Stimulated activated CD4-positive, alpha-beta T cell treated with anti-CD3 and anti-CD28 coated beads, Interleukin-12 subunit alpha, Interleukin-12 subunit beta, amount 100 ng/mL, for 4 hours (primary cell): ENCODE results near the gene PSMD6.

Experiments used
- DNase-seq: peaks from one replicate; pipeline ENCODE4 v3.0.0-alpha.2; 2020

Gene PSMD6

DNA sequence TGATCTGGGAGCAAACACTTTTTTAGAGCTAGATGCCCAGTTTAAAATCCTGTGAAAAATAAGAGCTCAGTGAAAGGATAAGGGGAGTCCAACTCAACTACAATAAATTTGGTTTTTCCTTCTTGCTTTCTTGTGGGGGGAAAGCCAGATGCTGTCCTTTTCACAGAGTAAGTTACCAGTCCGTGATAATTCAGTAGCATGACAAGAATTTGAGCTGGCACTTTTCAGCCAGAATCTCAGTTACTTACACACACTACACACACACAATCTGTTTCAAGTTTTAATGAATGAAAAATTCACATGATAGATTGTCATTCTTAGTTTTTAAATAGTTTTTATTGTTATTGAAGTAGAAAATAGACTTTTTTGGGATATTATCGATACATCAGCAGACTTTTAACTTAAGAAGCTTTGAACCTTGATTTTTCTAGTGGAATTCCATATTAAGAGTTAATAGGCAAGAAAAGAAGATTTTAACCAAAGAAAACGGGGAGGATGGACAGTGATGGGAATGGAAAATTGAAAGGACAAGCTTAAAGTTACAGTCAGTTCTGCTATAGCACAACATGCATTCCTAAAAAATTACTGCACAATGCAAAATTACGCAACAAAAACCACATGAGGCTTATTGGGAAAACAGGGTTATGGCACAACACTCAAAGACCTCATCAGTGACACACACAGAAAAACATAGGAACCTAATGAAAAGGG, 47.0 kb downstream of the PSMD6 start:
- no peak for DNase-seq

DNA sequence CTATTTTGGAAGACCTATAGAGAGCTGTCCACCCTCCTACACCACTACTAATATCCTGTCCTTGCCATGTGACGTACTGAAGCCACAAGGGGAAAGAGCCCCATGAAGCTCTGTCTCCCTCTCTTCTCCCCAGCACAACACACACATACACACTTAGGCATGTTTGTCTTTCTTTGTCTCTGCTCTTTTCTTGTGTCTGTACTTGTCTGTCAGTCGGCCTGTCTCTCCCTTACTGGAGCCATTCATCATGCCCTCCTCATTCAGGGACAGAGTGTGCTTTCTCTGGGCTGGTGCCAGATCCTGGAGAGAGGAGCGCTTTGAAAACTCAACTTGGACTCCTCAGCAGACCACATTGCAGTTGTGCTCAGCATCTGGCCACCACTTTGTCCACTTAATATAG, 47.6 kb downstream of the PSMD6 start:
- no peak for DNase-seq

DNA sequence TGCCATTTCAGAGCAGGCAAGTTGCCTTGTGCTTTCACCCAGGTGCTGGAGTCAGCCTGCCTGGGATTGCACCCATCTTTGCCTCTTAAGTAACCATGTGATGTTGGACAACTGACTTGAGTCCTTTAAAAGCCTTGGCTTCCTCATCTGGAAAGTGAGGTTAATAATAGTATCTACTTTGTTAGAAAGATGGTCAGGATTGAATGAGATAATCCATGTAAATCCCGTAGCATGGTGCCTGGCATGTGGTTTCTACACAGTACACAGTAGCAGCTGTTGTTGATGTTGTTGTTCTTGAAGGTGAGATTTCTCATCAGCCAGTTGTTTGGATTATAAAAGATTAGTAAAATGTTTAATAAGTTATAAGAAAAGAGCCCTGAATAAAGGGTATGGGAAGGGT, 48.8 kb downstream of the PSMD6 start:
- no peak for DNase-seq

DNA sequence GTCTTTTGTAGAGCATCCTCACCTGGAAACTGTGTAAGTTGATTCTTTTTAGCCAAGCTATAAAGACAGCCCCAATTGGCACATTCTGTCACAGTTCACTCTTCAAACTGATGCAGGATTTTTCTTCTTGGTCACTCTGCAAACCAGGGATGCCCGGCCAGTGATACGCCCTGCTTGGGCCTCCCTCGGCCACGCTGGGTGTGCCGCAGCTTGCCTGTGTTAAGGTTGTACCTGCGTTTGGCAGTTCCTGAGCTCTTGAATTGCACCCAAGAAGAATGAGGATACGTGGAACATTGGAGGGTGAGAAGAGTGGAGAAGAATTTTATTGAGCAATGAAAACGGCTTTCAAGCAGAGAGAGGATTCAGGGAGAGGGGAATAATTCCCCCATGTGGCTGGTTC, 49.9 kb downstream of the PSMD6 start:
- no peak for DNase-seq

DNA sequence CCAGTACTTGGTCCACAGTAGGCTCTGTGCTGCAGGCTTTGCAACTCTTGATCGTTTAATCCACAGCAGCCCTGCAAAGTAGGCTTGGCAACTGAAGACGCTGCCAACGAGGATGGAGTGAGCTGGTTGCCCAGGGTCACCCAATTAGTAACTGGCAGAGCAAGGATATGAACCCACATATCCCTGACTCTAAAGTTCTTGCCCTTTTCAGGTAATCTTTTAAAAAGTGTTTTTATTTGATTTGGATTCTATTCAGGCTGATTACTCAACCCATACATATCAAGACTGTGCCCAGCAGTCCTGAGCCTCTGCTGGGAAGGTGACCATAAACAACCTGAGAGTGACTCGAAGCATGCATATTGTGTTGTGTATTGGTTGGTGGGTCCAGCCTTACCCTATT, 50.3 kb downstream of the PSMD6 start:
- no peak for DNase-seq

DNA sequence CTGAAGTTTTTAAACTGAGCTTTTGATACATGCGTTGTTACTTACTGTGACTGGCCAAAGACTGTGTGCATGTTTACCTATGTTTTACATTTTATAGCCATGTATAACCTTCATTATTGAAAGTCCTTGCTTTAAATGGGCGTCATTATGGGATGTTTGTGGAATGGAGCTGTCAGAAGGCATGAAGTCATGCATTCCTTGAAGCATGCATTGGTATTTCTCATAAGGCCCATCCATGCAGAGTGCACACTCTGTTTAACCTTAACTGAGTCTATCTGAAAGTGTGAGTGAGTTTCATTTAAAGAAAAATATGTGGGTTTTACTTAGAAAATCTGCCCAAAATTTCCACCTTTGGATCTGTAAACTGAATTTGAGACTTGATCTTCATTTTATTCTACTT, 51.1 kb downstream of the PSMD6 start:
- DNase-seq = no peak

DNA sequence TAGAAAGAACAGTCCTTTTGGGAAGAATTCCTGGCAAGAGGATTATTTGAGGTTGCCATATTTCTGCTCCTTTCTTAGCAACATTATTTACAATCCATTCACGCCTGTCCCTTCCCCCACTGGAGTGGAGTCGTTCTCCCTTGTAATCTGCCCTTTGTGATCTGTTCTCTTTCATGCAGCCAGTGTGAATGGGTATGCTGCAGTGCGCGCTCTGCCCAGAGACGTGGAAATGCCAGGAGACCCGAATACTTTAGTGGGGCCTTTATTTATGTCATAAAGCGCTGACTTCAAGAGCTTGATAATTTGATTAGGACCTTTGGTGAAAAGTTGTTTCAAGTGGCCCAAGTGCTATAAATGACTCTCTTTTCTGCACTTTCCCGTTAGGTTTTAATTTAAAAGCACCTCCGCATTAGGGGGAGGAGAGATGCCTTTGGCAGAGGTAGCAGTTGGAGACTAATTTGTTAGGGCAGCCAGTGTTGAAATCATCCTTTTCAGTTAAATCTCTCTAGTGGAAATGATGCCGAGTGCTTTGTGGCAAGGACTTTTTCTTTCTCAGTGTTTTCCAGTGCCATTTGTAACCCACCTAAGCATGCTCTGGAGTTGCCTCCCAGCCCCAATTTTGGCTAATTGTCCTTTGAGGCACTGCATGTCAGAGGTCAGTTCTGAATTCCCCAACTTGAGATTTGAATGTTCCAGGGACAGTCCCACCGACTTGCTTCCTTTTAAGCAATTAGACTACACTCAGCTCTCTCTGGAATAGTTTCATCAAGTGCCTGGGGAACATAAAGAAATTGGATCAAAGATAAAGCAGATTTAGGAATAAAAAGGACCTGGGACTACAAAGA, 52.4 kb downstream of the PSMD6 start:
- DNase-seq = no peak

DNA sequence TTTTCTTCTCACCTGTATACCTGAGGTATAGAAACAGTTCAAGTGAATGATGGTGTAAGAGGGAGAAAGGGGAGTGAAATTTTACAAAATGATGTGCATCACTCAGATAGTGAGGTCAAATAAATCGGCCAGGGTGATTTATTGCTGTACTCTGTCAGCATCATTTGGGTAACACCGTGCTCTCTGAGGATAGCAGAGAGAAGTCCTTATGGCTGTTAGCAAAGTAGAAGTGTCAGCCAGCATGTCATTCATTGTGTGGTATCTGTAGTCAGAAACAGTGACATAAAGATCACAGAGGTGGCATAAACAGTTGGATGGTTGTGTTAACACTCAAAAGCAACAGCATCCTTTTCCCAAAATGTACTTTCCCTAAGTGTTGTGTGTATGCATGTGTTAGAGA, 53.4 kb downstream of the PSMD6 start:
- DNase-seq = no peak

DNA sequence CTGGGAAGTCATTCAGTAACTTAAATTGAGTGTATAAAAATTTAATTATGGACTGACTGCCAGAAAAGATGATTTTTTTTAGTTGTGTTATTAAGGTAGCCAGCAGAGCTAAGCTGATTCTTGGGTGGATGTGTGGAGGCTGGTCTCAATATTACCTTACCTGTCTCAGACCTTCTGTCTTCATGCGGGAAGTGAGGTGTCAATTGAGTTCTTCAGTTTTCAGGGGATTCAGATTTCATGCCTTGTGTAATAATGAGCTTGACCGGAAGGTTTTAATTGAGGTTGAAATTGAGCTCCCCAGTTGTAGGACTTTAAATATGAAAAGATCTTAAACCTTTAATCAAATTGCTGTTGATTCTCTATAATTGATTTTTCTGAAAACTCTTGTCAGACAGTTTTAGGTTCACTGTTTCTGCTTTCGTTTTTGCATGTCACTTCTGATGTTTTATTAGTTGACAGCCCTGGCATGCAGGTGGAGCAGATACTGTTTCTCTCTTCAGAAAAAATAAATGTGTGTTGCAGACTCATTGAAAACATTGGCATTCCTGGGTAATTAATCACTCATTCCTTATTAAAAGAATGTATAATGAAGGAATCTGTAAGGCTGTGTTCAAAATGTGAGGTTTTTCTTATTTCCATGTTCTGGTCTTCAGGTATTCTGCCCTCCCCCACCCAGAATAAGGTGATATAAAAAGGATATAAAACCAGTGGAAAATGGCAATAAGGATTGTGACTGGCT, 54.5 kb downstream of the PSMD6 start:
- DNase-seq = no peak

DNA sequence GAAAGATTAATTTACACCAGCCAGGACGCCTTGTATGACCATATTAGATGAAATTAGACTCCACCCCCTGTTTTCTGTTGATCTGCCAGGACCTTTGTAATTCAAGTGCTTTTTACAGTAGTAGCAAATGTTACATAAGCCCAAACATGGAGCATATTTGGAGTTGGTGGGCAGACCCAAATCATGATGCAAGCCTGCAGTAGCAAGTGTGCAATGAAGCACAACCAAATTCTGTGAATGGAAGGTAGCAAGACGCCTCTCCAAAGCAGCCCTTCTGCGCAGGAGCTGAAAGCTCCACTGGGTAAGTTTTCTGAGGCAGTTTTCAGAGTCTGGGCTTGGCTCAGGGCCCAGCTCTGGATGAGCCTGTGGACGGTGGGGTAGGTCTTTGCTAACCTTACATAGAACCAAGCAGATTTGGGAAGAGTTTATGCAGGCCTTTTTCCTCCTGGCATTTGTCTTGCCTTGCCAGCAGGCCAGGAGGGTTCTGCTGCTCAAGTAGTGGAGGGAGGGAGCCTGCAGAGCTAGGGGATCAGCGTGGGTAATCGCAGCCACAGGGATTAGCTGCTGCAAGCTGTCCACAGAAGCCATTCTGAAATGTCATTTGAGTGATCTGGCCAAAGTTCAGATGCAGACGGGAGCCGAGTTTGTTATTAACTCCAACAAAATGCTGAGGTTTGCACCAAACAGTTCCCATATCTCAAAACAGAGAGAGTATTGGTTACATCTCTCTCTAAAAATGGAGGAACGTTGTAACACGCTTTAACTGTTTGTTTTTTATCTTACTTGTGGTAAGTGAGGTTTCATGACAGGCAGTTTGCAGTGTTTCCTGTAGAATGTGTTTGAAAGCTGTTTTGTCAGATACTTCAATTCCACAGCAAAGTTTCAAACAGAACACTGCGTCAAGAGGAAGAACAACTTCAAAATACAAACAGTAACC, 55.4 kb downstream of the PSMD6 start:
- no peak for DNase-seq

DNA sequence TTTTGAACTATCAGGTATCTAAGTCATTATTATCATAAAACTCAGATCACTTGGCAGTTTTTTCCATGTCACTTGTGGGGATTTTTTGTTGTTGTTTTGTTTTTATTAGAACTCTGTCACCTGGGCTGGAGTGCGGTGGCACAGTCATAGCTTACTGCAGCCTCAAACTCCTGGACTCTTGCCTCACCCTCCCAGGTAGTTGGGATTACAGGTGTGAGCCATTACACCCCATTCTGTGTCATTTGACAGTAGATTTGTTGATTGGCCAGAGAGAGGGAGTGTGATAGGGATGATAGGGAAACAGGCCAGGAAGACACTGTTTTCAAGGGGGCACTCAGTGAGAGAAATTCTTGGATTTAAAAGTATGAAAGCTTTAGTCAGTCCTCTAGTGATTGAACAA, 56.4 kb downstream of the PSMD6 start:
- no peak for DNase-seq

DNA sequence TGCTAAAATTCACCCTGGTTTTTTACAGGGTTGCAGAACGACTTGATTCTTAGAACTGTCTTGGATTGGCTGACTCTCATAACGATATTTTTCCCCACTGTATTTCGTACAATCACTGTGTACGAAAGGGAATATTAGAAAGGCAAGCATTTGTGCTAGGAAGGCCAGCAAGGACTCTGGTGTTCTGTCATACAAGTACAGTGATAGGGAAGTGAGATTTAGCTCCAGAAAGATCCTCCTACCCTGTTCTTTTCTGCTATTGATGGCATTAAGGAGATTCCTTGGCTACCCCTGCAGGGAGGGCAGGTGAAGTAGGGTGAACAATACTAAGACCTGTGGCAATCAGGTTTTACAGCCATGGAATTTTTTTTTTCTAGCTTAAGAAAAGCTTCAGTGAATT, 57.3 kb downstream of the PSMD6 start:
- no peak for DNase-seq

DNA sequence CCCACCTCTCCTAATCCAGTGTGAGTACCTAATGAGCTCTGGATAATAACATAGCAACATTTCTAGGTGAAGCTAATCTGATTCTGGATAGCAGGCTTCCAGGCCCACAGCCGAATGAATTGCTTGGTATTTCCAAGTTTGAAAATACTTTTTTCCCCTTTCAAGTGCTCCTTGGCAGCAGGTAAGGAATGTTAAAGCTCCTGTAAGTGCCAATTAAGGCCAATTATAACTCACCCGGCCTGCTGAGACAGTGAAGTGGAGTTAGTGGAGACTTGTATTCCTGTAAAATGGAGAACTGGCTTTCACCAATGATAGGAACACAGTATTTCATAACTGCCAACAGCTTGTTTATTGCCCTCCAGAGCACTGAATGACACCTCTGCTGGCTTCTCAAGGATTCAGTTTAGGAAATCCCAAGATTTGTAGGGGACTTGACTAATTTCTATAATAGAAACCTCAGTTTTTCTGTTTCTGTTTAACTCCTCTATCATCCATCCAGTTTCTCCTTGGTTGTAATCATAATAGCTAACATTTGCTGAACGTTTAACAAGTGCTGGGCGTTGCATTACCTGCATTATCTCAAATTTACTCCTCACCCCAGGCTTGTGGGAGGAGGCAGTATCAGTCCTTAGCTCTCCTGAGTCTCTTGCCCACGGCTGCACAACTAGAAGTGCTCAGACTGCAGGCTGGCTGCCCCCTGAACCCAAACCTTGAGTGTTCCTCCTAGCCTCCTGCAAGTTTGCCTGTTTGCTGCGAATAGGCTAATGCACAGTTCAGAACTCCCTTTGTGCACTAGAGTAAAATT, 58.4 kb downstream of the PSMD6 start:
- DNase-seq = no peak

DNA sequence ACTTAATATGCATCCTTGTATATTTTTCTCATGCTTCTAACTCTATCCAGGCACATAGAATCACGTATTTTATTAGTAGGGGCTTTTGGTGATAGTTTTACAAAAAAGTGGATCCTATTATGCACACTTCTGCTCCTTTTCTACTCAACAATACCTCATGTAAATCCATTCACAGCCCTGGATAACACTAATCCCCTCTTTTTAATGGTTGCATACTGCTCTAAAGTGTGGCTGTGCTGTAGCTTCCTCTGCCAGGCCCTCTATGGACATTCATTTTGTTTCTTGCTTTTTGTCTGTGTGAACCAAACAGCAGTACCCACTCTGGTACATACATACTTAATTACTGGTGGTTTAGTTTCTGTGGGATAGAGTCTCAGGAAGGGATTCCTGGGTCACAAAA, 59.8 kb downstream of the PSMD6 start:
- no peak for DNase-seq

DNA sequence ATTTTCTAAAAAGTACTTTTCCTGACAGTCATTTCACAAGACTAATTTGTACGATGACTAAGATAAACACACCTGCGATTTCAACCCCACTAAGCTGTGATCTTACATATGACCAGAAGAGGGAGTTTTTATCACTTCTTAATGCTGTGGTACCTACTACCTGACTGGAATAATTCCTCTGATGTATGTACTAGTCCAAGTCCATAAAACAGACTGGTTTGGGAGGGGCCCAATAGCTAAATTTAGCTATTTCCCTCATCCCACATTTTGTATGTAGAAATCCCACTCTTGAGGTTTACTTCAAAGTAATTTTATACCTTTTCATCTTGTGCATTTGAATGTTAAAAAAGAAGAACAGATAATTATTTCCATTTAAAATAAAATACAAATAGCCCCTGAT, 61.4 kb downstream of the PSMD6 start:
- DNase-seq = no peak
